ENCODE data around the gene POLD2. TPM values are rescaled to one million over a fixed set of nuclear protein-coding genes. Genes with fewer than 3 reads are reported as not detected.

The POLD2 gene
- total and polyA plus RNA-seq, 2 donors (not counting 3 experiments of a cell fraction or from before 2014, with no cell fraction given) = 96.5 to 122 TPM

DNA sequence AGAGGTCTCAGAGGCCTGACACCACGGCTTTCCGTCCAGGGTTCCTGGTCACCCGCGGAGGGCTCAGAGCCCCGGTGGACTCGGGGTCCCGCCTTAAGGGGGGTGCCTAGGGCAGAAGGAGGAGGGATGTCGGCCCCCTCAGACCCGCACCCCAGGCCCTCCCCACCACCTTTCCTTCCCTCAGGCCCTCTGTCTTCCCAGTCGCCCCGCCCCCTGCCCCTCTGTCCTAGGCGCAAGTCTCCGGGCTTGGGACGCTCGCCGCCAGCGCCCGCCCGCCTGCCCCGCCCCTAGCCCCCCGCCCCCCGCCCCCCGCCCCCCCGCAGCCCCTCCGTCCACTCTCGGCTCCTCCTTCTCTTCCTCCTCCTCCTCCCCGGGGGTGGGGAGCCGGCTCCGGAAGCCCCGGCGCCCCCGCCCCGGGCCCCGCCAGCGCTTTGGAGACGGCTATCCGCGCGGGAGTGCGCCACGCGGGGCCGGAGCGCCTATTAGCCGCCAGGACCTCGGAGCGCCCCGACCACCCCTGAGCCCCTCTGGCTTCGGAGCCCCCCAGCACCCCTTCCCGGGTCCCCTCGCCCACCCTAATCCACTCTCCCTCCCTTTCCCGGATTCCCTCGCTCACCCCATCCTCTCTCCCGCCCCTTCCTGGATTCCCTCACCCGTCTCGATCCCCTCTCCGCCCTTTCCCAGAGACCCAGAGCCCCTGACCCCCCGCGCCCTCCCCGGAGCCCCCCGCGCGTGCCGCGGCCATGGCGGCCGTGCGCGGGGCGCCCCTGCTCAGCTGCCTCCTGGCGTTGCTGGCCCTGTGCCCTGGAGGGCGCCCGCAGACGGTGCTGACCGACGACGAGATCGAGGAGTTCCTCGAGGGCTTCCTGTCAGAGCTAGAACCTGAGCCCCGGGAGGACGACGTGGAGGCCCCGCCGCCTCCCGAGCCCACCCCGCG is 19.2 kb downstream of the POLD2 start, which contains the start of gene AEBP1:
AEBP1 (plus strand) TSS at position 423 of the 937 bp plus-strand sequence; CDS start at position 744, 321 bp downstream.
- Histone ChIP-seq H2AFZ (ENCODE audit: low read depth, low read length) (peak within 1 kb of the TSS; percentile 60), H3K9me3 (replicated peaks; ENCODE audit: control insufficient read depth, insufficient read depth, low read length) (no peaks in the 10 kb centered on the region), H3K9me1 (replicated peaks; ENCODE audit: control insufficient read depth, extremely low read depth, insufficient read depth, low read length) (no peaks in the 10 kb centered on the region), H3K27me3 (ENCODE audit: control insufficient read depth in 2 of 2, insufficient read depth in 2 of 2, low read length in 2 of 2) (no peaks in the 10 kb centered on the region), H3K36me3 (ENCODE audit: control insufficient read depth in 2 of 2, extremely low read depth in 1 of 2, insufficient read depth in 2 of 2, low read length in 2 of 2) (no peaks in the 10 kb centered on the region), H3K27ac (ENCODE audit: insufficient read depth, low read depth, low read length) (no peak within 1 kb of the TSS), H3K4me1 (ENCODE audit: control insufficient read depth, extremely low read depth, insufficient read depth, low read length) (peaks cover 3% of the 10 kb centered on the region), H3K4me3 (replicated peaks in 1 of 3; ENCODE audit: insufficient read depth in 1 of 3, low read depth in 1 of 3, low read length in 3 of 3) (peak within 1 kb of the TSS; percentile 9 to 76 (median 59)), H3K79me2 (ENCODE audit: control insufficient read depth, insufficient read depth, low read length) (peaks cover 5% of the 10 kb centered on the region), H3K4me2 (ENCODE audit: insufficient read depth, low read length) (peak within 1 kb of the TSS; percentile 9), H4K20me1 (replicated peaks; ENCODE audit: control insufficient read depth, extremely low read depth, insufficient read depth, low read length) (no peaks in the 10 kb centered on the region), H3K9ac (replicated peaks; ENCODE audit: extremely low read depth, insufficient read depth, low read length) (peak within 1 kb of the TSS; percentile 23)
- dilution Hi-C loops (cut with MboI; ENCODE audit: extremely low pct_ligation_motif_present, low sequenced_read_pairs) = no loop called here
- ChIA-PET CTCF (interaction anchor here (1.2 to 2.8 kb wide), 5 partner anchors 11 to 32 kb away, joined by 3 to 17 read pairs (median 6); partner anchors contain the start of gene POLD2), POLR2A (no interaction called here)
- no peak for FAIRE-seq
- peak; percentile 17 for DNase-seq (ENCODE audit: low read depth, low spot score)
- intact Hi-C loops (cut with micrococcal nuclease) = loop anchor here (2.0 kb wide), 2 partner anchors 19 to 21 kb away; partner anchors contain the start of genes POLD2 and POLM
- BruUV-seq (replicated peaks) = TSS peak; percentile 34
- TF ChIP-seq GATA2 (IDR thresholded peaks at IDR 0.05; ENCODE audit: insufficient read depth, insufficient read length, low read depth, low read length) (no peak), POLR2A (IDR thresholded peaks at IDR 0.05; ENCODE audit: low read depth, low read length) (no peak), POLR2AphosphoS5 (IDR thresholded peaks at IDR 0.05; ENCODE audit: insufficient read depth, low read depth, low read length) (no peak), EZH2 (IDR thresholded peaks at IDR 0.05; ENCODE audit: borderline replicate concordance, low read depth, low read length, severe bottlenecking) (no peak), JUN (IDR thresholded peaks at IDR 0.05; ENCODE audit: borderline replicate concordance, insufficient read depth, insufficient read length, low read depth) (no peak)
- TF ChIP-seq, protein P1, sequence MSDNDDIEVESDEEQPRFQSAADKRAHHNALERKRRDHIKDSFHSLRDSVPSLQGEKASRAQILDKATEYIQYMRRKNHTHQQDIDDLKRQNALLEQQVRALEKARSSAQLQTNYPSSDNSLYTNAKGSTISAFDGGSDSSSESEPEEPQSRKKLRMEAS (IDR thresholded peaks at IDR 0.05; ENCODE audit: insufficient read depth, insufficient read length) = no peak
